Measurements from ENCODE around the gene FRMD3.

The FRMD3 gene

DNA sequence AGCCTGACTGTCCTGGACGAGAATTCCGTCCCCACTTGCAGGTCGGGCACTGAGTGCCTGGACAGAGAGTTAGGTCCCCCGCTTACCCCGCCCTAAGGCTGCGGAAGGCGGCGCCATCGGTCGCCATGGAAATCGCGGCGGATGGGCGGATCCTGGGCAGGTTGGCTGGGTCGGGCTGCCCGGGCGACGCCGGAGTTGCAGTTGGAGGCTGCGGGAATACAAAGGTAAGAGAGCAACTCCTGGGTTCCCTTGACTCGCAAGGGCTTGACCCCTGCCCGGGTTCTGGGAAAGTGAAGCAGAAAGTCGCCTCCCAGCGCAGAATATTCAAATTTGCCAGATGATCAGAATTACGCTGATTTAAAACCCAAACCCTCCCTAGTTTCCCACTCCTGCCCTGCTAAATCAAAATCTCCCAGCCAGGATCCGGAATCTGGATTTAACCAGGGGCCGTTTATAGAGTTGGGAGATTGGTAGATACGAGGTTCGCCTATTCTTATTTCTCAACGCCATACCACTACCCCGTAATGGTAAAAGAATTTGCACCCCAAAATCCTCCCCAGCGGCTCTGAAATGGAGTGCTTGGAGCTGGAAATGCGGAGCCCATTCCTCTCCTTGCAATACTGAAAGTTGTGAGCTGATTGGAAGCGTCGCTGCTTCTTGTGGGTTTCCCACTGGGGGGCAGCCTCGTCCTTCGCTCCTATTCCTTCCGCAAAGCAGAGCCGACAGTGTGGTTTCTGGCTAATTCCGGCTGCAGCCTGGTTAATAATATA lies 318.9 kb downstream of the FRMD3 start:
- no peak for DNase-seq

DNA sequence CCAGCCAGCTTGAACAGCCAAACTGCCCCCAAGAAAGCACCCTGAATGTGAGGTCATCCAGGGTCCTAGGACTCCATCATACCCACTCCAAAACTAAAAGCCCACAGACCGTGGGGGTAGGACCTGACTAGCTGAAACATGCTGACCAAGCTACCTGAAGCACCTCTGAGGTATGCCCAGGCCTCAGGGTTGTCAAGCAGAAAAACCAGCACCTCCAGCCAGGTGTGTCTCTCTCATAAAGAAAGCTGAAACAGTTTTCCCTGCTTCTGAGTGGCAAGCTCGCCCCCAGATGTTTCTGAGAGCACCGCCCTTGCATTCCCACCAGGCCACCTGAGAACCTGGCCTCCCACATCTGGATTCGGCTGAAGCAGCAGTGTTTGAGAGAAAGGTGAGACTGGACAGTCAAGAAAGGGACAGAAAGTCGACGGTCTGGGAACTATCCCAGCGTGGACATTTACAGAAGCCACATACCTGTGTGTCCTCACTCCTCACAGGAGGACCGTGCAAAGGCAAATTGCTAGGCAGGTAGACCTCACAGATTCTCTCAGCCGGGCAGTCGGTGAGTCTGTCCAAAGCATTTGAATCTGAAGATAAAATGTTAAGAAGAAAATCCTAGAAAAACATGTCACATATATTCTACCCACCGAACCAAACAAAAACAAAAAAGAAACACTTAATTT lies 319.6 kb downstream of the FRMD3 start:
- no peak for DNase-seq

GRCh38 chr9:83209188-83209731 lies 328.9 kb downstream of the FRMD3 start:
- DNase-seq, result no peak

DNA sequence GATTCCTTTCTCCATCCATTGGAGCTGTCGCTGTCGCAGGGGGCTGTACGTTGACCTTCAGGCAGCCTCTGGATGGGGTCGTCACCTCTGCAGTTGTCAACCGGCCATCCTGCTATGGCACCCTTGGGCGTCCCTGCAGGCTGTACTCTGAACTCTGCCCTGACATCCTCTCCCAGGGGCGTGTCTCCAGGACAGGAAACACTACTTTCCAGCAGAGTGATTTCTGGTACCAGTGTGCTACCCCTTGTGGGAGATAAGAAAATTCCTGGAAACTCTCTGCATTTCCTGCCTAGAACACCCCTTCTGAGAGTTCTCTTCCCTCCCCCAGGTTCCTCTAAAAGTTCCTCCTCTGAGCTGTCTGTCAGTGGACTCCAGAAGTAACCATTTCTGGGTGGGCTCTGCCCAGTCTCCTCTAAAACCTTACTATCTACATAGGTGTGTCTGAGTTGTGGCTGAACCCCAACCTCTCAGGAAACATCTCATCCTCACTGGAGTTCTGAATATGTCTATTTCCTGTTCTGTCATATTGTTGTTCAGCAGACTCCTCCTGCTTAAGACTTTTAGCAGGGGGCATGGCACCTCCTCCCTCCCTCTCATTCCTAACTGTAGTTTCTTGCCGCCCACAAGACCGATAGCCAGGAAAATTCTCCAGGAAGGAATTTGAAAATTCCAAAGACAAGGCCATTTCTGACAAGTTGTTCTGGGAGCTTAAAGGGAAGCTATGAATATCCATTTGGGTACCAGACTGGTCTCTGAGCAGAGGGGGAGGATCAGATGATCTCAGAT lies 329.9 kb downstream of the FRMD3 start:
- no peak for DNase-seq

- no peak for DNase-seq
These were observed 334.2 kb downstream of the FRMD3 start for GRCh38 chr9:83204047-83204446.

DNA sequence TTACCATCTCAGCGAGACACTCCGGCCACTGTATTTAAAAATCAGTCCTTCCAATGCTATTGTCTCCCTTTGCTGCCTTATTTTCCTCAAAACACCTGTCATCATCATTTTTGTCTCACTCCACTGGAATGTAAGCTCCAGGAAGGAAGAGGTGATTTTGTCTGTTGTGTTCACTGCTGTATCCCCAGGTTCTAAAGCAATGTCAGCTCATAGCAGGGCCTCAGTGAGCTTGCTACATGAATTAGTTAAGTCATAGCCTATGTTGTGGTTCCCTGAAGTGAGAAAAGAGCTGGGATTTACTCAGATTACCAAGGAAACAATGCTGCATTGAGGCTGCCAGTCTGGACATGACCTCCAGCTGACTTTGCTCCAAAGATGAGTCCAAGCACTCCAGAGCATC lies 337.7 kb downstream of the FRMD3 start:
- DNase-seq, result no peak

DNA sequence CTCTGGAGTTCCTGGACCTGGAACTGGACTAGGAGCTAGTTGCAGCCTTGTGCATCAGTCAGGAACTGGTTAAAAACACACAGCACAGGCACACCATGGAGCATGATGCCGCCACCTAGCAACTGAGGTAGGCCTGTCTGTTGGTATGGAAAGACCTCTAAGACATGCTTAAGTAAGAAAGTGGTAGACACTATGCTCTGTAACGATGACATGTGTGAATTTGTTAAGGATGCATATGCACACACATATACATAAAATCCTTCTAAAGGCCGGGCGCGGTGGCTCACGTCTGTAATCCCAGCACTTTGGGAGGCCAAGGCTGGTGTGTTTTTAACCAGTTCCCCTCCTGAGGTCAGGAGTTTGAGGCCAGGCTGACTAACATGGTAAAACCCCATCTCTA lies 338.4 kb downstream of the FRMD3 start:
- DNase-seq, result no peak

- DNase-seq, result no peak
These were observed 339.0 kb downstream of the FRMD3 start for GRCh38 chr9:83199240-83199639.

DNA sequence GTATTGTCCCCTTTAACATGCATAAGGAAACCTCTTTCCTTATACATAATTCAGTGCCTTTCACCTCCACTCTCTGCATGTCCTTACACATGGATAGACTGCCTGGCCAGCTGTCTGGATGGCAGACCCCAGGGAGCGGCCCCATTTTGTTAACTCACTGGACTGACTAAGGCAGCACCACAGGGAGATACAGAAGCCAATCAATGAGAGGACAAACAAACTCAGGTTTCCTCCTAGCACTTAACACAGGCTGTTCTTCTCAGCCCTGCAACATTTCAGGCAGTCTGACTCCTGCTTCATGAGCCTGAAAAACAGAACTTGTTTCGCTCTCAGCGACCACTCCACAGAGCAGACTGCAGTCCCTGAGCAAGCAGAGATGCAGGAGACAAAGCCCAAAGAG lies 339.8 kb downstream of the FRMD3 start:
- no peak for DNase-seq

DNA sequence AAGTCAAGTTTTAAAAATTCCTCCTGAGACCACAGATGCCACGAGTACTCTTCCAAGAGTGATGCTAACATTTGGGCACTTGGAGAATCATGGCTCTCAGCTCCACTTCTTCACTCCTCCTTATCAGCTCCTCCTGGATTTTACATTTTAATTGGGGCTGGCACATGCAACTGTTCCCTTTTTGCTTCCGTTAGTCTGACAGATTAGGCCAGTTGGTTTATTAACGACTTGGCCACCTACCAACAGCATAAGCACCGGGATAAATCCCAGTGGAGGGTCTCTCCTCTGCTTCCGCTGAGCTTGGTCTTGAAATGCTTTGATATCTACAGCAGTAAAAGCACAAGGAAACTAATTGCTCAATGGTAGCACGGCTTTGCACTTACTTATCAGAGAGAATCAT lies 340.6 kb downstream of the FRMD3 start:
- DNase-seq, result no peak

- DNase-seq, result no peak
These were observed 341.3 kb downstream of the FRMD3 start for GRCh38 chr9:83196946-83197345.

Data from activated CD4-positive, alpha-beta T cell treated with anti-CD3 and anti-CD28 coated beads, Interleukin-2, amount 50 U/mL, for 4 hours (primary cell).